Activated CD4-positive, alpha-beta T cell treated with anti-CD3 and anti-CD28 coated beads for 36 hours (primary cell): ENCODE measurements around the gene PTGR2. TPM values are rescaled to one million over a fixed set of nuclear protein-coding genes. Genes with fewer than 3 reads are reported as not detected.
"Not testable (repeated sequence)": the region's sequence is repeated elsewhere in the genome, so short reads cannot be mapped to it uniquely, and the experiment has no call there.

Source experiments
- ATAC-seq: fragments of 200-7000 bp; cut with Tn5 transposase; one replicate; pipeline ENCODE4 v1.10.0; 2021; ENCODE audit warnings: mild to moderate bottlenecking, moderate library complexity
- CTCF ChIA-PET: fragments of 350-600 bp; sonication (Branson Sonifier 250); formaldehyde crosslinking; loops from one replicate; lab custom pipeline; 2021; ENCODE audit warnings: antibody characterized with exemption; lab: Charles Lee
- POLR2A ChIA-PET: fragments of 350-600 bp; sonication (Branson Sonifier 250); formaldehyde crosslinking; loops from one replicate; lab custom pipeline; 2021; ENCODE audit warnings: antibody characterized with exemption, inconsistent platforms; lab: Charles Lee
- DNase-seq: peaks from one replicate; pipeline ENCODE4 v3.0.0-alpha.2; 2020
- H3K27ac Mint-ChIP-seq: one replicate; pipeline ENCODE4 v1.8.0; 2021; ENCODE audit warnings: mixed read lengths
- H3K27me3 Mint-ChIP-seq: one replicate; pipeline ENCODE4 v1.8.0; 2021; ENCODE audit warnings: mixed read lengths
- H3K36me3 Mint-ChIP-seq: one replicate; pipeline ENCODE4 v1.8.0; 2021; ENCODE audit warnings: low read depth, mixed read lengths
- H3K4me1 Mint-ChIP-seq: one replicate; pipeline ENCODE4 v1.8.0; 2021; ENCODE audit warnings: mixed read lengths
- H3K4me3 Mint-ChIP-seq: one replicate; pipeline ENCODE4 v1.8.0; 2021; ENCODE audit warnings: mild to moderate bottlenecking, moderate library complexity, mixed read lengths
- H3K9me3 Mint-ChIP-seq: one replicate; pipeline ENCODE4 v1.8.0; 2021; ENCODE audit warnings: low read depth, mixed read lengths
- intact Hi-C, 2 experiments: fragments of 100-400 bp; cut with DNase I in 1 of 2; cut with micrococcal nuclease in 1 of 2; formaldehyde crosslinking; loops; one replicate each; pipeline versions ENCODE4 v1.14.2 to v1.15.1; 2022 to 2024; cut with DNase I, micrococcal nuclease
- total RNA-seq, 2 experiments: library from RNA; stranded (reverse); gene quantifications; one replicate each; pipeline ENCODE4 v1.2.3, GENCODE V29; 2021

The PTGR2 gene
- total RNA-seq, 2 experiments from 2014 or later, result 12.6 to 14.3 TPM

DNA sequence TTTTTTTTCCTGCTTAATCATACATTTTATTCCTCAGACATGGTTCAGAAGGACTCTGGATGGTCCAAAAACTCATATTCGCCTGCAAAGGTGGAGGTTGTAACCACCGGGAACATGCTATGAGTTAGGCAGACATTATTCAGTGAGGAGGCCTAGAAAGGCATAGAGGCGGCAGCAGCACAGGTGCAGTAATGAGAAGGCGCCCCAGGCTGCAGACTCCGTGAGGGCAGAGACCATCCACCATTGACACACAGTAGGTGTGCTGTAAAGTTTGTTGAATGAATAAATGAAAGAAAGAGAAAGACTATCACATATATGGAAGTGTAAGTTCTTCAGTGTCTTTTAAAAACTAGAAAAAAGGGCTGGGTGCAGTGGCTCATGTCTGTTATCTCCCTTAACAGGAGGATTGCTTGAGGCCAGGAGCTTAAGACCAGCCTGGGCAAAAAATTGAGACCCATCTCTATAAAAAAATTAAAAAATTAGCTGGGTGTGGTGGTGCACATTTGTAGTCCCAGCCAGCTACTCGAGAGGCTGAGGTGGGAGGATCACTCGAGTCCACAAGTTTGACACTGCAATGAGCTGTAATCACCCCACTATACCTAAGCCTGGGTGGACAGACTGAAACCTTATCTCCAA lies 34.5 kb upstream of the PTGR2 start:
- DNase-seq, result no peak

DNA sequence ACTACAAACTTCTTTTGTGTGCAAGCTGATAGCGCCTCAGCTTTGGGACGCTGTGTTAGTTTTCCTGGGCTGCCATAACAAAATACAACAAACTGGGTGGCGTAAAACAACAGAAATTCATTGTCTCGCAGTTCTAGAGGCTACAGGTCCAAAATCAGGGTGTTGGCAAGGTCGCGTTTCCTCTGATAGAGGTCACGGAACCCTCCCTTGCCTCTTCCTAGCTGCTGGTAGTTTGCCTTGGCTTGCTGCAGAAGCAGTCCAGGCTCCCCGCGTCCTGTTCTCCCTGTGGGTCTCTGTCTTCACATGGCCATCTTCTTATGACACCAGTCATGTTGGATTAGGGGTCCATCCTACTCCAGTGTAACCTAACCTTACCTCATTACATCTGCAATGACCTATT lies 32.8 kb upstream of the PTGR2 start:
- DNase-seq (no peak), ATAC-seq (no peak)
- no peak overlapping the region for H3K4me3 Mint-ChIP-seq
- H3K36me3 Mint-ChIP-seq, result no peaks in the 10 kb centered on the region
- no peaks in the 10 kb centered on the region for H3K9me3 Mint-ChIP-seq
- peaks cover 11% of the 10 kb centered on the region for H3K4me1 Mint-ChIP-seq
- intact Hi-C loops, result no loop called here
- H3K27ac Mint-ChIP-seq, result no peak overlapping the region
- POLR2A ChIA-PET, result no interaction called here
- CTCF ChIA-PET, result interaction anchor here (0.6 to 0.9 kb wide), 2 partner anchors 10 to 158 kb away, joined by 3 to 4 read pairs; no protein-coding TSS in a partner anchor
- H3K27me3 Mint-ChIP-seq, result no peaks in the 10 kb centered on the region

More for the DNA sequence above, 34.5 kb upstream of the PTGR2 start:
- ChIA-PET POLR2A (no interaction called here), CTCF (interaction anchor here (0.6 to 3.2 kb wide), 7 partner anchors 8 to 481 kb away, joined by 3 to 12 read pairs (median 4); partner anchors contain the start of gene PTGR2)
- H3K36me3 Mint-ChIP-seq, result no peaks in the 10 kb centered on the region
- peaks cover 11% of the 10 kb centered on the region for H3K4me1 Mint-ChIP-seq
- no peaks in the 10 kb centered on the region for H3K9me3 Mint-ChIP-seq
- H3K27ac Mint-ChIP-seq, result no peak overlapping the region
- intact Hi-C loops, result no loop called here
- H3K4me3 Mint-ChIP-seq, result no peak overlapping the region
- H3K27me3 Mint-ChIP-seq, result no peaks in the 10 kb centered on the region
- ATAC-seq, result no peak

DNA sequence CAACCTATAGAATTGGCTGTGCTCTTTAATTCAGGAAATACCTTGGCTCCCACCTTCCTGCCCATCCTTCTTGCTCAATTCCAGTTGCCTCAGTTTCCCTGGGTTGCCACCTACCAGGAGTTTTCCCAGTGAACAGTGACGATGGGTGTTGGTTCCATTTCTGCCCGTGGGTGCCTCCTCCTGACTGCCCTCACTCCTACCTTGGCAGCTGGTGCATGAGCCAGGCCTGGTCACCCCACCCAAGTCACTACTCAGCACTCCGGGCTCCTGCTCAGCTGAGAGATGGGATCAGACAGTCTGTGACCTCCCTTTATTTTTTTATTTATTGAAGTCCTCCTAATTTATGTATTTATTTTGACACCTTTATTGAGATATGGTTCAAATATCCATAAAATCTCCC lies 31.0 kb upstream of the PTGR2 start:
- Mint-ChIP-seq H3K4me3 (no peak overlapping the region), H3K27ac (no peak overlapping the region), H3K9me3 (no peaks in the 10 kb centered on the region), H3K4me1 (peaks cover 6% of the 10 kb centered on the region), H3K36me3 (no peaks in the 10 kb centered on the region), H3K27me3 (no peaks in the 10 kb centered on the region)
- intact Hi-C loops, result no loop called here
- ChIA-PET POLR2A (no interaction called here), CTCF (interaction anchor here (0.9 to 1.1 kb wide), 3 partner anchors 87 to 91 kb away, joined by 3 to 4 read pairs (median 3); no protein-coding TSS in a partner anchor)
- no peak for DNase-seq
- ATAC-seq, result no peak

DNA sequence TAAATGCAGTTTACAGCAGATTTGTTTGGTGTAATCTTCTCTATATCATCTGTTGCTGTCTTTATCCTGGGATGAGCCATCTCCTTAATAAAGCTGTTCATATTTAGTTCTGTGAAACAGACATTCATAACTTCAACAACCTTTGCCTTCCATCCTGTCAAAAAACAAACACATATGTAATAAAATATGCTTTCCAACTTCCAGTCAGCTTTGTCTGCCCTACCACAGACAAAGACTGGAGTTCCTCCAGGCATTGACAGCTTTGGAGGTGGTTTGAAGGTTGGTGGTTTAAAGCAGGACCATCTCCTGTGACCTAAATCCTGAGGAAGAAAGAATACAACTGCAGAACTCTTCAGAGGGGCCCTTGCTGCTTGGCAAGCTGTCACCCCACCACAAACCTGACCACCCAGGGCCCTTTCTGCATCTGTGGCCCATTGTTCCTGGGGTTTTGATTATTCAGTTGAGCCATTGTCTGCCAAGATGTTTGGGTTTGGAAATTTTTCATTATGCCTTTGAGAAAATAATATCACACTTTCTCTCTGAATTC lies 28.2 kb upstream of the PTGR2 start:
- Mint-ChIP-seq H3K36me3 (no peaks in the 10 kb centered on the region), H3K27ac (no peak overlapping the region), H3K4me1 (no peaks in the 10 kb centered on the region), H3K9me3 (no peaks in the 10 kb centered on the region), H3K4me3 (no peak overlapping the region), H3K27me3 (no peaks in the 10 kb centered on the region)
- ATAC-seq (no peak), DNase-seq (no peak)
- CTCF ChIA-PET, result interaction anchor here (0.7 to 12.9 kb wide), 6 partner anchors 9 to 96 kb away, joined by 3 to 170 read pairs (median 3); partner anchors contain the start of gene PTGR2
- POLR2A ChIA-PET, result no interaction called here
- intact Hi-C loops, result no loop called here

DNA sequence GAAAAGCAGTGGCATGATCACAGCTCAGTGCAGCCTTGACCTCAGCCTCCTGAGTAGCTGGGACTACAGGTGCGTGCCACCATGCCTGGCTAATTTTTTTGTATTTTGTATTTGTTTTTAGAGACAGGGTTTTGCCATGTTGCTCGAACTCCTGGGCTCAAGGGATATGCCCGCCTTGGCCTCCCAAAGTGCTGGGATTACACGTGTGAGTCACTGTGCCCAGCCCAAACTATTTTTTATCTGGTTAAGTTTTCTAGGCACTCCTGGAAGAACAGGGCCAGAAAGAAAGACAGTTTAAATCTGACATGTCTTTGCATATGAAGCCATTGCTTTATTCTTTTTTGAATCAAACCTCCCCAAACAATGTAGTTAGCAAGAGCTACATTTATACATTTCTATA lies 27.5 kb upstream of the PTGR2 start:
- no peak for DNase-seq
- intact Hi-C loops, result loop anchor here (2.0 kb wide), 3 partner anchors 35 to 65 kb away; no protein-coding TSS in a partner anchor
- CTCF ChIA-PET, result interaction anchor here (1.1 to 12.9 kb wide), 7 partner anchors 8 to 97 kb away, joined by 3 to 170 read pairs (median 6); no protein-coding TSS in a partner anchor
- H3K9me3 Mint-ChIP-seq, result no peaks in the 10 kb centered on the region
- H3K27ac Mint-ChIP-seq, result no peak overlapping the region
- H3K36me3 Mint-ChIP-seq, result no peaks in the 10 kb centered on the region
- POLR2A ChIA-PET, result no interaction called here
- no peaks in the 10 kb centered on the region for H3K27me3 Mint-ChIP-seq
- no peak overlapping the region for H3K4me3 Mint-ChIP-seq
- ATAC-seq, result no peak
- H3K4me1 Mint-ChIP-seq, result peaks cover 2% of the 10 kb centered on the region

DNA sequence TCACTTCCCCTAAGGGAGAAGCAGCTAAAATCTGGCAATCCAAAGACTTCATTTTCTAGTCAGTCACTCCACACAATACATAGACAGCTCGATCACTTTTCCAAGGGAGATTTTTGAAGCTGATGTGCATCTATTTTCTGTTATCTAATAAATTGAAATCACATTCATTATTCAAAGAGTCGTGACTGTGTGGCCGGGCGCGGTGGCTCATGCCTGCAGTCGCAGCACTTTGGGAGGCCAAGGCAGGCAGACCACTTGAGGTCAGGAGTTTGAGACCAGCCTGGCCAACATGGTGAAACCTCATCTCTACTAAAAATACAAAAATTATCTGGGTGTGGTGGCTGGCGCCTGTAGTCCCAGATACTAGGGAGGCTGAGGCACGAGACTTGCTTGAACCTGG lies 27.1 kb upstream of the PTGR2 start:
- H3K4me1 Mint-ChIP-seq, result peaks cover 6% of the 10 kb centered on the region
- H3K36me3 Mint-ChIP-seq, result no peaks in the 10 kb centered on the region
- intact Hi-C loops, result loop anchor here (2.0 kb wide), 3 partner anchors 36 to 66 kb away; no protein-coding TSS in a partner anchor
- H3K9me3 Mint-ChIP-seq, result no peaks in the 10 kb centered on the region
- no peaks in the 10 kb centered on the region for H3K27me3 Mint-ChIP-seq
- H3K4me3 Mint-ChIP-seq, result no peak overlapping the region
- CTCF ChIA-PET, result interaction anchor here (1.0 to 12.9 kb wide), 9 partner anchors 8 to 97 kb away, joined by 3 to 170 read pairs (median 6); no protein-coding TSS in a partner anchor
- no peak overlapping the region for H3K27ac Mint-ChIP-seq
- POLR2A ChIA-PET, result no interaction called here
- DNase-seq (no peak), ATAC-seq (no peak)

DNA sequence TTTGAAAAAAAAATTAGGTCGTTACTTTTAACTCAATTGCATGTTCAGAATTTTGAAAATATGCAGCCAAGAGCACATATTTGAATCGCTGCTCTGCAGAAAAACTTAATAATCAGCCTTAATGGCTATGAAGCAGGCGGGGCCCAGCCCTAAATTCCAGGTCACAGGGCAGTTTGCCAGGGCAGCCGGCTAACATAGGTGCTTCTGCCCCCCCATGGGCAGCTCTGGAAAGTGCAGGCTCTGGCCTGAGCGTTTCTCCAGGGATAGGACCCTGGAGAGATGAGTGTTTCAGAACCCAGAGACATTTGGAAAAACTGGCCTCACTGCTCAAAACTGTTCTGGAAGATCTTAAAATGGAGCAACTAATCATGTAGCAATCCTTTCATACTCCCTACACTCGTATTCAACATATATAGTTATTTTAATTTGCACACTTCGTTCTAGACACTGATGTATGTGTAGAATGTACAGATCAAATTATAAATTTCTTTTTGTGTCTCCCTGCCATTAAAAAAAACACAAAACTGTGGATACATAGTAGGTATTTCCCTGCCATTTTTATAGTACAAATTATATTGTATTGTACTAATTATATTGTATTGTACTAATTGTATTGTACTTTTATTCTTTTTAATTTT lies 26.0 kb upstream of the PTGR2 start:
- no peak overlapping the region for H3K4me3 Mint-ChIP-seq
- peak; percentile 91 for DNase-seq
- no peak overlapping the region for H3K27ac Mint-ChIP-seq
- intact Hi-C loops, result loop anchor here (1.0 to 5.0 kb wide), 9 partner anchors 37 to 318 kb away; partner anchors contain the start of gene PNMA1 (in 1 of the 2)
- no peaks in the 10 kb centered on the region for H3K9me3 Mint-ChIP-seq
- H3K36me3 Mint-ChIP-seq, result no peaks in the 10 kb centered on the region
- POLR2A ChIA-PET, result no interaction called here
- ATAC-seq, result peak; percentile 79
- H3K27me3 Mint-ChIP-seq, result no peaks in the 10 kb centered on the region
- CTCF ChIA-PET, result interaction anchor here (0.5 to 12.9 kb wide), 22 partner anchors 9 to 356 kb away, joined by 3 to 170 read pairs (median 3); partner anchors contain the start of genes PTGR2 and ZNF410
- H3K4me1 Mint-ChIP-seq, result peaks cover 18% of the 10 kb centered on the region

DNA sequence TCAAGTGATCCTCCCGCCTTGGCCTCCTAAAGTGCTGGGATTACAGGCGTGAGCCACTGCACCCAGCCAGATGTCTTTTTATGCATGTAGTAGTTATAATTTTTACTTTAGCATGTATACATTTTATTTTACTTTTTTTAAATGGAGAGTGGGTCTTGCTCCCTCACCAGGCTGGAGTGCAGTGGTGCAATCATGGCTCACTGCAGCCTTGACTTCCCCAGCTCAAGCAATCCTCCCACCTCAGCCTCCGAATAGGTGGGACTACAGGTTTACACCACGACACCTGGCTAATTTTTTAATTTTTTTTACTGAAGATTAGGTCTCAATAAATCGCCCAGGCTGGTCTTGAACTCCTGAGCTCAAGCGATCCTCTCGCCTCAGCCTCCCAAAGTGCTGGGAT lies 24.4 kb upstream of the PTGR2 start:
- H3K36me3 Mint-ChIP-seq, H3K27me3 Mint-ChIP-seq, H3K27ac Mint-ChIP-seq, H3K4me3 Mint-ChIP-seq, POLR2A ChIA-PET, ATAC-seq, H3K9me3 Mint-ChIP-seq: not testable (repeated sequence)
- H3K4me1 Mint-ChIP-seq, result peaks cover 18% of the 10 kb centered on the region
- intact Hi-C loops, result loop anchor here (5.0 kb wide), 4 partner anchors 85 to 320 kb away; partner anchors contain the start of gene PNMA1 (in 1 of the 2)
- CTCF ChIA-PET, result interaction anchor here (0.7 to 12.9 kb wide), 10 partner anchors 11 to 130 kb away, joined by 3 to 170 read pairs (median 4); partner anchors contain the start of gene PTGR2
- peak; percentile 29 for DNase-seq

DNA sequence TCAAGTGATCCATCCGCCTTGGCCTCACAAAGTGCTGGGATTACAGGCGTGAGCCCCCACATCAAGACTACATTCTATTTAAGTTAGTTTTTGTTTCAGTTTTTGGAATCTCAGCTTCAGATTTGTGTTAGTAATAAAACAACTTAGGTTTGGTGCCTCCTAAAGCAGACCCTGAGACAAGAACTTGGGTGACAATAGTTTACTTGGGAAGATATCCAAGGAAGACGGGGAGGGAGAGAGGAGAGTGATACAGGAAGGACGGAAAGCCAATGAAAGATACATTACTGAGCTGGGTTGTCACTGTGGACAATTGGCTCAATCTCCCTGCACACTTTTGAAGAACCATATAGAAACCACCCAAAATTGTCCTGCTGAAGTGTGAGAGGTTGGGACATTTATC lies 22.6 kb upstream of the PTGR2 start:
- peak overlapping the region; percentile 21 for H3K4me3 Mint-ChIP-seq
- ChIA-PET POLR2A (interaction anchor here (0.6 to 1.2 kb wide), 3 partner anchors 37 to 74 kb away, joined by 3 read pairs; no protein-coding TSS in a partner anchor), CTCF (interaction anchor here (0.8 to 12.9 kb wide), 5 partner anchors 10 to 113 kb away, joined by 3 to 170 read pairs (median 4); no protein-coding TSS in a partner anchor)
- DNase-seq (no peak), ATAC-seq (no peak)
- peaks cover 18% of the 10 kb centered on the region for H3K4me1 Mint-ChIP-seq
- no peaks in the 10 kb centered on the region for H3K36me3 Mint-ChIP-seq
- H3K27ac Mint-ChIP-seq, result peak overlapping the region; percentile 90
- intact Hi-C loops, result loop anchor here (5.0 kb wide), 4 partner anchors 87 to 322 kb away; partner anchors contain the start of gene PNMA1 (in 1 of the 2)
- H3K9me3 Mint-ChIP-seq, result no peaks in the 10 kb centered on the region
- no peaks in the 10 kb centered on the region for H3K27me3 Mint-ChIP-seq

DNA sequence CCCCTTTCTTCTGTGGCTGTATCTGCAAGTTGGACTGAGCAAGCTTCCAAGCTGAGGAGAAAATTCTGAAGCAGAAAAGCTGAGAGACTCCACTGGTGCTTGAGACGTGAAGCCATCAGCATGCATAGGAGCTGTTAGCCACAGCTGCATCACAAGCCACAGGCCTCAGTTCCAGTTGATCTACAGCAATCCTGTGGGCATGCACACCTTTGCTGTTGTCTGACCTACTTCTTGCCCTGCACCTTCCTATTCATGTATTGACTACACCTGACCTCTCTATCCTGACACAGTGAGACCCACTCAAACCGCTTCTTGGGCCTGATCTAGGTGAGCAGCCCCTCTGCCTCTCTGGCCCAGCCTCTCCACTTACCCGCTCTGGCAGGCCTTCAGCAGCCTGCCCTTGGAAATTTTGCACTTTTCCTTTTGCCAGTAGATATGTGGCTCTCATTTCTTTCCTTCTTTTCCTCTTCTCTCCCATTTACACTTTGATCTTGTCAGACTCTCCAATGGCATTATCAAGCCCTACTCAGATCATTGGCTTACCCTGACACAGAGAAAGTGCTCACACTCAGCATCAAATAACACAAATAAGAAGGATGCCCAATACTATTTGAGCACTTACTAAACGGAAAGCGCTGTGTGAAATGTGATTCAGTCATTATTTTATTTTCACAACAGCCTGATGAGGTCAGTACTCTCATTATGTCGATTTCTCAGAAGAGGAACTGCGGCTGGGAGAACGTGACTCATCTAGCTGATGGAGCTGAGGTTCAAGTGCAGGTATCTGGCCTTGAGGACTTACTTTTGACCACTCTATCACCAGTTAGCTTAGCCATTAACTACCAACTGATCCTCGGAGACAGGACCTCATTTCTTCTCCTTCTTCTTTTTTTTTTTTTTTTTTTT lies 21.9 kb upstream of the PTGR2 start:
- ATAC-seq (peak; percentile 89), DNase-seq (peak; percentile 79)
- no peaks in the 10 kb centered on the region for H3K27me3 Mint-ChIP-seq
- H3K36me3 Mint-ChIP-seq, result no peaks in the 10 kb centered on the region
- H3K27ac Mint-ChIP-seq, result peak overlapping the region; percentile 90
- intact Hi-C loops, result loop anchor here (1.0 to 5.0 kb wide), 7 partner anchors 22 to 322 kb away; partner anchors contain the start of genes PNMA1 (in 1 of the 2), PTGR2 (in 1 of the 2) and ZNF410 (in 1 of the 2)
- ChIA-PET CTCF (interaction anchor here (0.6 to 12.9 kb wide), 8 partner anchors 14 to 259 kb away, joined by 3 to 170 read pairs (median 3); a partner anchor contains a TSS), POLR2A (interaction anchor here (1.1 to 1.2 kb wide), 2 partner anchors 72 to 75 kb away, joined by 3 read pairs; no protein-coding TSS in a partner anchor)
- peaks cover 18% of the 10 kb centered on the region for H3K4me1 Mint-ChIP-seq
- H3K9me3 Mint-ChIP-seq, result no peaks in the 10 kb centered on the region
- peak overlapping the region; percentile 21 for H3K4me3 Mint-ChIP-seq
